NCI-H187 (cell line): Measurements from ENCODE around the gene PKP2.
"Not testable (repeated sequence)": the region's sequence is repeated elsewhere in the genome, so short reads cannot be mapped to it uniquely, and the experiment has no call there.

Source experiments
- DNase-seq, 2 experiments: peaks; one replicate each; lab custom pipeline; 2025; lab: John Stamatoyannopoulos, UW

PKP2 gene

GRCh38 chr12:32861658-32862057, 34.9 kb downstream of the PKP2 start:
- not testable (repeated sequence) for DNase-seq

DNA sequence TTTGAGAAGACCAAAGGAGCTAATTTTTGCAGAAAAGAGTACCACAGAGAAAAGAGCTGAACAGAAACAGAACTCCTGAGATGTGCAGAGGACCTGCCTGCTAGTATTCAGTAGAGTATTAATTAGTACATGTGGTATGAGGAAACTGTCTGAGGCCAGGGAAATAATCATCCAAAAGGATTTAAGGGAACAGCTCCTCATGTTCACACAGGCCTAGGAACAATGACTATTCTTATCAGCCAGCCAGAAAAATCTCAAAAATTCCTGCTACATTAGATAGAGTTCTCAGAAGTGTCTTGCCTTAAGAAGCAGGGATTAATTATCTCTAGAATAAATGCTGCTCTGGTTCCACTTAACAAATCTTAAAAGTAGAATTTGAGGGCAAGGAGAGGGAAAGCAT, 36.4 kb downstream of the PKP2 start:
- no peak for DNase-seq

DNA sequence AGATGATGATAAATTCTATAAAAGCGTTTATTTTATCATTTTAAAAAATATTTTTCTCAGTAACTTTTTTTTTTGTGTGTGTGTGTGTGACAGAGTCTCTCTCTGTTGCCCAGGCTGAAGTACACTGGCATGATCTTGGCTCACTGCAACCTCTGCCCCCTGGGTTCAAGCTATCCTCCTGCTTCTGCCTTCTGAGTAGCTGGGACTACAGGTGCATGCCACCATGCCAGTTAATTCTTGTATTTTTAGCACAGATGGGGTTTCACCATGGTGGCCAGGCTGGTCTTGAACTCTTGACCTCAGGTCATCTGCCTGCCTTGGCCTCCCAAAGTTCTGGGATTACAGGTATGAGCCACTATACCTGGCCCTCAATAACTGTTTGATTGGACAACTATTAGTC, 37.2 kb downstream of the PKP2 start:
- DNase-seq: no peak

- no peak for DNase-seq
Measured at GRCh38 chr12:32854716-32855115, 41.9 kb downstream of the PKP2 start.

GRCh38 chr12:32854097-32854496, 42.5 kb downstream of the PKP2 start:
- DNase-seq: no peak

GRCh38 chr12:32847287-32847686, 49.3 kb downstream of the PKP2 start:
- no peak for DNase-seq

DNA sequence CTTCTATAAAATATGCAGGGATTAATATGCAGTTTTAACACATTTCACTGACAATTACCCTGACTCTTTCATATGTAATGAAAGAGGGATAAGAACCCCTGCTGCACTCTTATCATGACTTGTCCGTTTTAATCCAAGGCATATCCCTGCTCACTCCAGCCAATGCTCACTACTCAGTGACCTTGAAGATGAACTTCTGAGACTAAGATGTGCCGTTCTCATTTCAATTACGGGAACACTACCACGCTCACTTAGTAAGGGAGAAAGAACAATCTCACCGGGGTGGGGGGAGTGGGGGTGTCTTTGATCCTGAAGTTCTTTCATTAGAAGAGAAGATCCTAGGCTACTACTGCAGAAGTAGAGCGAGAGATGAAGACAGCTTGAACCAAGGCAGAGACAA, 50.5 kb downstream of the PKP2 start:
- no peak for DNase-seq

- DNase-seq: no peak
Measured at GRCh38 chr12:32843528-32844095, 53.0 kb downstream of the PKP2 start.

GRCh38 chr12:32841061-32841460, 55.5 kb downstream of the PKP2 start:
- no peak for DNase-seq

DNA sequence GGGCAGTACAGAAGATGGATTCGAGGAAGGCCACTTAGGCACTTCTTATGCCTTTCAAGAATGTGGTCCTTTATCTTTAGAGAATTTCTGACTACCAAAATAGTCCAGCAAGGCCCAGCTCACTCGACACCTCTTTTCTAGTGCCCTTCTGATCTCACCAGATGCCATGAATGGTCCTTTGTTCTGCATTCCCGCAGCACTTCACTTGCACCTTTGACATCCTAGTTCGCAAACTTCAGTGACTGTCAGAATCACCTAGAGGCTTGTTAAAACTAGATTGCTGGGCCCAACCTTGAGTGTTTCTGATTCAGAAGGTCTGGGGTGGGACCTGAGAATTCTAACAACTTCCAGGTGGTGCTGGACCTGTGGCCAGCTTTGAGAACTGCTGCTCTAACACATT, 56.7 kb downstream of the PKP2 start:
- no peak for DNase-seq

DNA sequence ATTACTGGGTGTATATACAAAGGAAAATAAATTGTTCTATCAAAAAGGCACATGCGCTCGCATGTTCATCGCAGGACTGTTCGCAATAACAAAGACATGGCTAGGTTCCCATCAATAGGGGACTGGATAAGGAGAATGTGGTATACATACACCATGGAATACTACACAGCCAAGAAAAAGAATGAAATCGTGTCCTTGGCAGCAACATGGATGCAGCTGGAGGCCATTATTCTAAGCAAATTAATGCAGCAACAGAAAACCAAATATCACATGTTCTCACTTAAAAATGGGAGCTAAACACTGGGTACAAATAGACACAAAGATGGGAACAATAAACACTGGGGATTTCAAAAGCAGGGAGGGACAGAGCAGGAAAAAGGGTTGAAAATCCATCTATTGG, 58.6 kb downstream of the PKP2 start:
- DNase-seq: no peak

DNA sequence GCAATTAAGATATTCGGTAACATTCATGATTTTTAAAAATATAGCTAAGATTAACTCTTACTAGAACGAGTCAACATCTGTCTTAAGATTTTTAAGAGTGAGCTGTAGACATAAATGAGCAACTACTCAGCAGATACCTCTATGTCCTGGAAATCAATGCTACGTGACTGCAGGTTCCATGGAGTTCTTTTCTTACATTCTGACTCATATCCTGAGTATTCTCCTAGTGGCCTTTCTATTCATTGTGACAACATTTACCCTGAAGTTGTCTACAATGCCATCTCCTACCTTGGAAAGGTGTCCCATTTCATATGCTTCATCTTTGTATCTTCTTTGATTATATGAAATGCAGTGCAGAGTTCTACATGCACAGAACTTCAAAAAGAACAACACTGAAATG, 59.9 kb downstream of the PKP2 start:
- no peak for DNase-seq

GRCh38 chr12:32834122-32834521, 62.5 kb downstream of the PKP2 start:
- DNase-seq: no peak

- DNase-seq: no peak
Measured at GRCh38 chr12:32828552-32828951, 68.0 kb downstream of the PKP2 start.

DNA sequence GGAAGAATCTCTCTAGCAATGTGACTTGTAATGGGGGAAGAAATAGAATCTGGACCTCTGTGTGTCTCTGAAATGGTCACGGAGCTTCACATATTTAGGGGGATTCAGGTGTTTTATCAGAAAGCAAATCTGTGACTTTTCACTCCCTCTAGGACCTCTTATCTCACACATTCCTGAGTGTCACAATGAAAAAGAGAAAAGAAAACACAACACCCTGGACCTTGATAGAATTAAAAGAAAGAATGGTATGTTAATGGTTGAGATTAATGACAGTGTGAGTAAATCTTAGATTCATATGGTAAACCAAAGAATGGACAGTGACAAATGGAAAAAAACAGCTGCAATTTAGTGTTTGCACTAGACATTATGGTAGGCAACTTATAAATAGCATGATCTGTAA, 68.5 kb downstream of the PKP2 start:
- DNase-seq: no peak

- no peak for DNase-seq
Measured at GRCh38 chr12:32826807-32827412, 69.7 kb downstream of the PKP2 start.

DNA sequence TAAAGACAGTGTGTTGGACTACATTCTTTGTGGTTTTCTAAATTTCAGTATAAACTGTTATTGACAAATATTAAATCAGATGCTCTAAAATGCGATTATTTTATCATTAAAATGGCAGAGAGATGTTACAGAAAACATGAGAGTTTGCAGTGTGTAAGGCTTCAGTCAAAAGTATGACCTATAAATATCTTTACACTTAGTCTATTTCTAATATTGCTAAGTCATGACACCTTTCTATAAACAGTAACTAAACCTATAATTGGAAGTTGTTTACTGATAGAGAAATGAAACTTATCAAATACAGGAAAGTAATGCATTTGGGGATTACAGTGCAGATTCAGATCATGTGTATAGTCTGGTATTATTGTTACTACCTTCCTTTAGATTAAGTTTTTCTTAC, 72.0 kb downstream of the PKP2 start:
- DNase-seq: no peak

DNA sequence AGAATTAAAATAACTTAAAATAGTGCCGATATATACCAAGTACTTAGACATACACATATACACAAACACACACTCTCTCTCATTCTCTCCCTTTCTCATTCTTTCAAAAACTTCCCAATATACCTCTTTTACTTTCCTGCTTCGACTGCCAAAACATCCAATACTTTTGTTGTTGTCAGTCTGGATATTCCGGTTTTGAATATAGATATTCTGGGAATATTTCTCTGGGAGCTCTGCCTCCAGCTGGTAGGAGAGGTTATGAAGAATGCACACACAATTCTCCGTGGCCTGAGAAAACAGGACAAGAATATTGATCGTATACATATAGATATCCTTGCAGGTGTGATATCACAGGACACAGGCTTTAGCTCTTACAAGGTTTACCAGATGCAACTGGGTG, 74.2 kb downstream of the PKP2 start:
- no peak for DNase-seq

- DNase-seq: no peak
Measured at GRCh38 chr12:32821710-32822109, 74.9 kb downstream of the PKP2 start.

GRCh38 chr12:32821293-32821692, 75.3 kb downstream of the PKP2 start:
- no peak for DNase-seq

DNA sequence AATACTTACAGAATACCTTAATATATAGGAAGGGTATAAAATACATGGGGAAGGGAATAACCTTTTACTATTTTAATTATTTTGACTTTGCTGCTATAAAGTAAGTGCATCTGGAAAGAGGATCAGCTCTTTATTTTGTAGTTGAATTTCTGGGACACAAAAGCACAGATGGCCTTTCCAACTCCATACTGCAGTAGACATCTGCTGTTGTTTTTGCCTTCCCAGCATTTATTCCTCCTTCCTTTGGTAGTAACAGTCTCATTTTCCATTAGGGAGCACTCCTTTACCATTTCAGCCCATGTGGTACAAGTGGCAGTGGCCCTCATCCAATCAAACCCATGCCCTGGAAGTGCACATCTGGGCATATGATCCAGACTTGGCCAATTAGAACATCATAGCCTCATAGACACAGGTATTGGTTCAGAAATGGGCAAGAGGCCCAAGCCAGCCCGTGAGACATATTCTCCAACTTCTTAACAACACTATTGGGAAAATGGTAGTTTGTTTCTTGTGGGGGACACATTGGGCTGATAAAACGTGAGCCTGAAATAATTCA, 76.1 kb downstream of the PKP2 start:
- no peak for DNase-seq

- DNase-seq: no peak
Measured at GRCh38 chr12:32819424-32819823, 77.2 kb downstream of the PKP2 start.

DNA sequence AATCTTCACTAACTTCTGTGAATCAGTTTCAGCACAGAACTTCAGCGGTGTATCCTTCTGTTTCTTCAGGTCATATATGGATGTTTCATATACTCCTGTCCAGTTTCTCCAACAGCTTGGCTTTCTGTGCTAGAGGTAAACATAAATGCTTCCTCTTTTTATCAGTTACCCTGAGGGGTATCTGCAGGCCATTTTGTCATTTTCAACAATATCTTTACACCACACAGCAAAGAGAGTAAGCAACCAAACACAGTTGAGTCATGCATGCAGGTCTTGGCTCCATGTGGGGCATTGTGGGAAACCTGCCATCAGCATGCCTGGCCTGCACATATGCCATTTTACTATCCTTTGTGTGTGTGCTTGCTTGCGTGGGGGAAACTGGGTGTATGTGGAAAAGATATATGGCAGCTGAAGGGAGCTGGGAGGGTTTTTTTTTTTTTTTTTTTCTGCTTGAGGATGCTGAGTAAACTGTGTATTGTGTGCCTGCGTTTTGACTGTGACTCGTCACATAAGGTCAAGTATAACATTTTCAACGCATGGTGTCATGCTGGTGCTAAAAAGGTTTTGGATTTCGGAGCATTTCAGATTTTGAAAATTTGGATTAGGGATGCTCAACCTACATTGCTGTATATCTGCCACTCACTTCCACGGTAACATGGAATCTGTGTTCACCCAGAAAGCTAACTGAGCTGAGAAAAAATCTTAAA, 84.7 kb downstream of the PKP2 start:
- no peak for DNase-seq
